Stomach (tissue), 9 donors: ENCODE data around the gene CD3E. TPM values are rescaled to one million over a fixed set of nuclear protein-coding genes. Genes with fewer than 3 reads are reported as not detected.

Source experiments
- DNase-seq, 2 donors: peaks; one replicate each; pipeline versions ENCODE4 v3.0.0 to v3.0.0-alpha.2; 2013 to 2019
- H3K27ac ChIP-seq, 5 donors: fragments of 200-600 bp in 4 of 5; sonication (generic) in 4 of 5; one replicate each; pipeline ENCODE4 v1.5.1; 2013 to 2019; ENCODE audit warnings: mild to moderate bottlenecking in 1 of 5, moderate library complexity in 1 of 5
- H3K27me3 ChIP-seq, 3 donors: fragments of 200-600 bp; sonication (generic); one replicate each; pipeline ENCODE4 v1.5.1; 2017 to 2019; ENCODE audit warnings: mixed run types in 1 of 3
- H3K36me3 ChIP-seq, 4 donors: fragments of 200-600 bp; sonication (generic); 1 replicate in 3 of 4; 2 replicates in 1 of 4; pipeline ENCODE4 v1.5.1; 2016 to 2019
- H3K4me1 ChIP-seq, 4 donors: fragments of 200-600 bp; sonication (generic); one replicate each; pipeline ENCODE4 v1.5.1; 2016 to 2019
- H3K4me3 ChIP-seq, 4 donors: fragments of 200-600 bp; sonication (generic) in 3 of 4; one replicate each; pipeline ENCODE4 v1.5.1; 2016 to 2019; ENCODE audit warnings: mild to moderate bottlenecking in 1 of 4
- H3K9me3 ChIP-seq, 4 donors: fragments of 200-600 bp; sonication (generic); one replicate each; pipeline ENCODE4 v1.5.1; 2016 to 2019
- EP300 ChIP-seq: sonication (generic); formaldehyde crosslinking; IDR thresholded peaks from one replicate; pipeline ENCODE4 v1.6.1; 2017; ENCODE audit warnings: antibody characterized with exemption
- POLR2A ChIP-seq, 4 donors: fragments of 450-650 bp; IDR thresholded peaks; one replicate each; pipeline ENCODE4 v1.6.1; 2016; ENCODE audit warnings: antibody characterized with exemption in 4 of 4, control low read depth in 2 of 4, mild to moderate bottlenecking in 1 of 4, moderate library complexity in 1 of 4
- POLR2AphosphoS5 ChIP-seq, 3 donors: sonication (generic); formaldehyde crosslinking; IDR thresholded peaks; one replicate each; pipeline ENCODE4 v1.6.1; 2016; ENCODE audit warnings: antibody characterized with exemption in 3 of 3
- WGBS, 5 donors: extraction: QIAGEN DNeasy Blood & Tissue Kit in 3 of 5; methylation state at CpG; one replicate each; pipeline versions ENCODE4 v1.1.5 to v1.1.7; 2013 to 2018; 5-methylcytosine and 5-hydroxymethylcytosine counted together
- intact Hi-C: fragments of 100-400 bp; cut with DNase I; formaldehyde crosslinking; loops from one replicate; pipeline ENCODE4 v1.15.1; 2023; ENCODE audit warnings: low total_unique reads
- polyA plus RNA-seq, 3 donors: library from polyadenylated mRNA; stranded (reverse); fragments of 200-250 nt; gene quantifications; one replicate each; pipeline ENCODE4 v1.2.3, GENCODE V29; 2013
- total RNA-seq, 5 donors: library from RNA; depleted of rRNA; stranded (reverse); fragments of >200 nt; gene quantifications; one replicate each; pipeline versions ENCODE4 v1.1.0 to v1.2.3, GENCODE V29; 2014 to 2016
- TF ChIP-seq, protein P1 (sequence below), 7 experiments: fragments of 450-650 bp in 4 of 7; fragments of 200-600 bp in 3 of 7; sonication (generic) in 3 of 7; IDR thresholded peaks; one replicate each; pipeline ENCODE4 v1.5.1; 2016 to 2019; ENCODE audit warnings: antibody characterized with exemption in 7 of 7, control low read depth in 2 of 7, mild to moderate bottlenecking in 1 of 7
- donor health status: healthy with polysubstance abuse.
- donor health status: Bipolar disorder and iron deficiency.
- donor health status: healthy.

Gene CD3E
- total and polyA plus RNA-seq, 8 donors: 2.3 to 15.8 (median 5.6) TPM; not detected in 2

DNA sequence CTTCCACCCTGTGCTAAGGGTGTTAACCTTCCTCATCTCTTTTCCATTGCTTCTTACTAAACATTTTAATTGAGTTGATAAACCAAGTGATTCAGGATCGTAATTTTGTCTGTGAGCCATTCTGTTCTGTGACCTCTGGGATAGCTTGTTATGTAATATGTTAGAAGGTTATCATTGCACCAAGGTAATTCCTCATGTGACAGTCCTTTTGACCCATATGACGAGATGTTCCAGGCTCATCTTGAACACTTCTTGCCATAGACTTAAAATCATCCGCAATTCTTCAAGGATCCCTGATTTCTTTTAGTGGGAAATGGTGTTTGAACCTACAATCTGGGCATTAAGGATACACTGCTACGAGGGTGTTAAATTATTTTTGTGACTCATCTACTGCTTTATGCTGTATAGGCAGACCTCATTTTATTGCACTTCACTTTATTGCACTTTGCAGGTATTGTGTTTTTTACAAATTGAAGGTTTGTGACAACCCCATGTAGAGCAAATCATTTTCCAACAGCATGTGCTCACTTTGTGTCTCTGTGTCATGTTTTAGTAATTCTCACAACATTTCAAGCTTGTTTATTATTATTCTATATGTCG, 21.4 kb upstream of the CD3E start:
- Histone ChIP-seq H3K36me3 (no peaks in the 10 kb centered on the region), H3K9me3 (no peaks in the 10 kb centered on the region), H3K4me1 (no peaks in the 10 kb centered on the region), H3K27me3 (no peaks in the 10 kb centered on the region), H3K27ac (no peak overlapping the region), H3K4me3 (no peak overlapping the region)
- WGBS, 5 donors: 72 to 85% (median 83%) methylated on average over 5 of the region's 5 CpGs
- intact Hi-C loops: no loop called here
- TF ChIP-seq EP300: no peak
- TF ChIP-seq, protein P1, sequence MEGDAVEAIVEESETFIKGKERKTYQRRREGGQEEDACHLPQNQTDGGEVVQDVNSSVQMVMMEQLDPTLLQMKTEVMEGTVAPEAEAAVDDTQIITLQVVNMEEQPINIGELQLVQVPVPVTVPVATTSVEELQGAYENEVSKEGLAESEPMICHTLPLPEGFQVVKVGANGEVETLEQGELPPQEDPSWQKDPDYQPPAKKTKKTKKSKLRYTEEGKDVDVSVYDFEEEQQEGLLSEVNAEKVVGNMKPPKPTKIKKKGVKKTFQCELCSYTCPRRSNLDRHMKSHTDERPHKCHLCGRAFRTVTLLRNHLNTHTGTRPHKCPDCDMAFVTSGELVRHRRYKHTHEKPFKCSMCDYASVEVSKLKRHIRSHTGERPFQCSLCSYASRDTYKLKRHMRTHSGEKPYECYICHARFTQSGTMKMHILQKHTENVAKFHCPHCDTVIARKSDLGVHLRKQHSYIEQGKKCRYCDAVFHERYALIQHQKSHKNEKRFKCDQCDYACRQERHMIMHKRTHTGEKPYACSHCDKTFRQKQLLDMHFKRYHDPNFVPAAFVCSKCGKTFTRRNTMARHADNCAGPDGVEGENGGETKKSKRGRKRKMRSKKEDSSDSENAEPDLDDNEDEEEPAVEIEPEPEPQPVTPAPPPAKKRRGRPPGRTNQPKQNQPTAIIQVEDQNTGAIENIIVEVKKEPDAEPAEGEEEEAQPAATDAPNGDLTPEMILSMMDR (IDR thresholded peaks at IDR 0.05): no peak
- TF ChIP-seq POLR2A (IDR thresholded peaks at IDR 0.05): no peak
- no peak for TF ChIP-seq POLR2AphosphoS5 (IDR thresholded peaks at IDR 0.05)
- DNase-seq: no peak

DNA sequence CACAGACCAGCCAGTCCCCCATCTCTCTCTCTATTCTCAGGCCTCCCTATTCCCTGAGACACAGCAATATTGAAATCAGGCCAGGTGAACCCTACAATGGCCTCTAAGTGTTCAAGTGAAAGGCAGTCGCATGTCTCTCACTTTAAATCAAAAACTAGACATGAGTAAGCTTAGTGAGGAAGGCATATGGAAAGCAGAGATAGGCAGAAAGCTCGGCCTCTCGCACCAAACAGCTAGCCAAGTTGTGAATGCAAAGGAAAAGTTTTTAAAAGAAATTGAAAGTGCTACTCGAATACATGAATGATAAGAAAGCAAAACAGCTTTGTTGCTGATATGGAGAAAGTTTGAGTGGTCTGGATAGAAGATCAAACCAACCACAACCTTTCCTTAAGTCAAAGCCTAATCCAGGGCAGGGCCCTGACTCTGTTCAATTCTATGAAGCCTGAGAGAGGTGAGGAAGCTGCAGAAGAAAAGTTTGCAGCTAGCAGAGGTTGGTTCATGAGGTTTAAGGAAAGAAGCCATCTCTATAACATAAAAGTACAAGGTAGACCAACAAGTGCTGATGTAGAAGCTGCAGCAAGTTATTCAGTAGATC, 20.7 kb upstream of the CD3E start:
- H3K27me3 ChIP-seq: no peaks in the 10 kb centered on the region
- 32 to 48% (median 39%) methylated on average over 4 of the region's 4 CpGs for WGBS, 5 donors
- no peak for TF ChIP-seq POLR2A (IDR thresholded peaks at IDR 0.05)
- no peak for TF ChIP-seq POLR2AphosphoS5 (IDR thresholded peaks at IDR 0.05)
- TF ChIP-seq, protein P1 (IDR thresholded peaks at IDR 0.05): no peak
- no peak for TF ChIP-seq EP300

DNA sequence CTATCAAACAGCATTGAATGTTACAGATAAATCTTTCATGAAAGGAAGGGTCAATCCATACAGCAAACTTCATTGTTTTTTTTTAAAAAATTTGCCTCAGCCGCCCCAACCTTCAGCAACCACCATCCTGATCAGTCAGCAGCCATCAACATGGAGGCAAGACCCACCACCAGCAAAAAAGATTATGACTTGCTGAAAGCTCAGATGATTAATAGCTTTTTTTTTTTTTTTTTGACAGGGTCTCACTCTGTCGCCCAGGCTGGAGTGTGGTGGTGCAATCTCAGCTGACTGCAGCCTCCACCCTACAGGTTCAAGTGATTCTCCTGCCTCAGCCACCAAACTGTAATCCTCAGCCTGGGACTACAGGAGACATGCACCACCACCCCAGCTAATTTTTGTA, 18.0 kb upstream of the CD3E start:
- Histone ChIP-seq H3K27me3 (peaks cover 0 to 1% (median 0%) of the 10 kb centered on the region in 3 donors), H3K4me1 (peaks cover 0 to 9% (median 3%) of the 10 kb centered on the region in 4 donors), H3K27ac (no peak overlapping the region), H3K4me3 (no peak overlapping the region), H3K36me3 (no peaks in the 10 kb centered on the region), H3K9me3 (no peaks in the 10 kb centered on the region)
- DNase-seq: no peak
- intact Hi-C loops: no loop called here
- no peak for TF ChIP-seq POLR2AphosphoS5 (IDR thresholded peaks at IDR 0.05)
- no peak for TF ChIP-seq POLR2A (IDR thresholded peaks at IDR 0.05)
- TF ChIP-seq EP300: no peak
- TF ChIP-seq, protein P1 (IDR thresholded peaks at IDR 0.05): no peak
- 84 to 98% (median 89%) methylated on average over 2 of the region's 2 CpGs for WGBS, 5 donors

More for the DNA sequence above, 20.7 kb upstream of the CD3E start:
- DNase-seq: no peak
- Histone ChIP-seq H3K4me1 (no peaks in the 10 kb centered on the region), H3K27ac (peak overlapping the region in 1 of 5 donors; percentile 64), H3K9me3 (no peaks in the 10 kb centered on the region), H3K4me3 (no peak overlapping the region), H3K36me3 (no peaks in the 10 kb centered on the region)
- intact Hi-C loops: no loop called here

DNA sequence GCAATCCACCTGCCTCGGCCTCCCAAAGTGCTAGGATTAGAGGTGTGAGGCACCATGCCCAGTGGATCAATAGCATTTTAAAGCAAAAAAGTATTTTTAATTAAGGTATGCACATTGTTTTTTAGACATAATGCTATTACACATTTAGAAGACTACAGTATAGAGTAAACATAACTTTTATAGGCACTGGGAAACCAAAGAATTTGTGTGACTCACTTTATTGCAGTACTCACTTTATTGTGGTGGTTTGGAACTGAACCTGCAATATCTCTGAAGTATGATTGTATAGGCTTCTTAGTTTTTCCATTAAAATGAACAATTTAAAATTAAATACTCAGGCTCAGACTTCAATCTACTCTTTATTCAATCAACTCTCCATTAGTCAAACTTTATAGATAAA, 17.5 kb upstream of the CD3E start:
- H3K27me3 ChIP-seq: peaks cover 0 to 6% (median 0%) of the 10 kb centered on the region in 3 donors
- H3K9me3 ChIP-seq: no peaks in the 10 kb centered on the region
- WGBS, 5 donors: 38 to 96% (median 93%) methylated on average over 1 of the region's 1 CpG
- H3K4me3 ChIP-seq: no peak overlapping the region
- peaks cover 0 to 9% (median 3%) of the 10 kb centered on the region in 4 donors for H3K4me1 ChIP-seq
- intact Hi-C loops: no loop called here
- no peak for TF ChIP-seq POLR2A (IDR thresholded peaks at IDR 0.05)
- no peak for TF ChIP-seq EP300
- TF ChIP-seq, protein P1 (IDR thresholded peaks at IDR 0.05): no peak
- TF ChIP-seq POLR2AphosphoS5 (IDR thresholded peaks at IDR 0.05): no peak
- no peaks in the 10 kb centered on the region for H3K36me3 ChIP-seq
- H3K27ac ChIP-seq: no peak overlapping the region
- no peak for DNase-seq
